Prostate gland (tissue), 2 donors: ENCODE results near the gene ADRA2B. TPM values are rescaled to one million over a fixed set of nuclear protein-coding genes. Genes with fewer than 3 reads are reported as not detected.

Experiments
- DNase-seq: peaks from one replicate; pipeline ENCODE4 v3.0.0-alpha.2; 2019; ENCODE audit warnings: low spot score
- H3K27ac ChIP-seq, 2 donors: fragments of 200-600 bp; sonication (generic); 2 replicates each; pipeline ENCODE4 v1.5.1; 2017 to 2019
- H3K27me3 ChIP-seq: fragments of 200-600 bp; sonication (generic); replicated peaks from 2 replicates; pipeline ENCODE4 v1.5.1; 2019; ENCODE audit not compliant: insufficient read depth
- H3K36me3 ChIP-seq, 2 donors: fragments of 200-600 bp; sonication (generic); 1 replicate in 1 of 2; 2 replicates in 1 of 2; pipeline versions ENCODE4 v1.5.1 to v1.8.1; 2017 to 2019
- H3K4me1 ChIP-seq: fragments of 200-600 bp; sonication (generic); replicated peaks from 2 replicates; pipeline ENCODE4 v1.5.1; 2019
- H3K4me3 ChIP-seq, 2 donors: fragments of 200-600 bp; sonication (generic); 2 replicates each; pipeline ENCODE4 v1.5.1; 2017 to 2019
- H3K9me3 ChIP-seq: fragments of 200-600 bp; sonication (generic); 2 replicates; pipeline ENCODE4 v1.5.1; 2017
- POLR2A ChIP-seq: fragments of 450-650 bp; IDR thresholded peaks from one replicate; pipeline ENCODE4 v1.6.1; 2016; ENCODE audit warnings: antibody characterized with exemption, mild to moderate bottlenecking
- POLR2AphosphoS5 ChIP-seq: sonication (generic); formaldehyde crosslinking; IDR thresholded peaks from one replicate; pipeline ENCODE4 v1.6.1; 2017; ENCODE audit warnings: antibody characterized with exemption
- WGBS: methylation state at CpG from one replicate; pipeline ENCODE4 v1.1.5; 2018; 5-methylcytosine and 5-hydroxymethylcytosine counted together
- intact Hi-C: fragments of 100-400 bp; cut with DNase I; formaldehyde crosslinking; loops from one replicate; pipeline ENCODE4 v1.14.2; 2022
- total RNA-seq, 2 donors: library from RNA; depleted of rRNA; stranded (reverse); fragments of >200 nt; gene quantifications; one replicate each; pipeline ENCODE4 v1.1.0, GENCODE V29; 2016
- TF ChIP-seq, protein P1 (sequence below), 4 experiments: fragments of 200-600 bp in 2 of 4; fragments of 450-650 bp in 2 of 4; sonication (generic) in 2 of 4; IDR thresholded peaks; 1 replicate in 3 of 4; 2 replicates in 1 of 4; pipeline ENCODE4 v1.5.1; 2016 to 2019; ENCODE audit warnings: antibody characterized with exemption in 4 of 4, mild to moderate bottlenecking in 2 of 4, moderate library complexity in 2 of 4

Gene ADRA2B
- total RNA-seq, 2 donors from 2014 or later, result 0.23 to 5.0 TPM

DNA sequence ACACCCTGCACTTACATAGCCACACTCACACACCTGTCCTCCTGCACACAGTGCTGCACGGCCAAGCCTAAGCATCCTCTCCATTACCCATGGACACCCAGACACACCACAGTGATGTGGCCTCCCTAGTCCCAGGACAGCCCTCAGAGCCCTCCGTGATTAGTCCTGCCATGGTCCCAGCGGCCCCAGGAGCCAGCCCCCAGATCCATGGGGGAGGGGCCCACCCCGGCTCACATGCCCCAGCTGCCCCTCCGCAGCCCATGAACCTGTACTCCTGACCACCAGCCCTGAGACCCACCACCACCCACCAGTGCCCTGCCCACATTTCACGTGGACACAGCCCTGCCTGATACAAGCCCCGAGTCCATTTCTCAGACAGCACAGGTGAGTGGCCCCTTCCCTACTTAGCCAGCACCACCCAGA lies 36.9 kb upstream of the ADRA2B start:
- no peak overlapping the region for H3K27ac ChIP-seq
- intact Hi-C loops, result no loop called here
- H3K4me1 ChIP-seq, result no peaks in the 10 kb centered on the region
- DNase-seq, result no peak
- no peaks in the 10 kb centered on the region for H3K27me3 ChIP-seq
- H3K36me3 ChIP-seq, result no peaks in the 10 kb centered on the region
- 92% methylated on average over 7 of the region's 7 CpGs for WGBS
- TF ChIP-seq POLR2A (no peak), POLR2AphosphoS5 (no peak)
- TF ChIP-seq, protein P1, sequence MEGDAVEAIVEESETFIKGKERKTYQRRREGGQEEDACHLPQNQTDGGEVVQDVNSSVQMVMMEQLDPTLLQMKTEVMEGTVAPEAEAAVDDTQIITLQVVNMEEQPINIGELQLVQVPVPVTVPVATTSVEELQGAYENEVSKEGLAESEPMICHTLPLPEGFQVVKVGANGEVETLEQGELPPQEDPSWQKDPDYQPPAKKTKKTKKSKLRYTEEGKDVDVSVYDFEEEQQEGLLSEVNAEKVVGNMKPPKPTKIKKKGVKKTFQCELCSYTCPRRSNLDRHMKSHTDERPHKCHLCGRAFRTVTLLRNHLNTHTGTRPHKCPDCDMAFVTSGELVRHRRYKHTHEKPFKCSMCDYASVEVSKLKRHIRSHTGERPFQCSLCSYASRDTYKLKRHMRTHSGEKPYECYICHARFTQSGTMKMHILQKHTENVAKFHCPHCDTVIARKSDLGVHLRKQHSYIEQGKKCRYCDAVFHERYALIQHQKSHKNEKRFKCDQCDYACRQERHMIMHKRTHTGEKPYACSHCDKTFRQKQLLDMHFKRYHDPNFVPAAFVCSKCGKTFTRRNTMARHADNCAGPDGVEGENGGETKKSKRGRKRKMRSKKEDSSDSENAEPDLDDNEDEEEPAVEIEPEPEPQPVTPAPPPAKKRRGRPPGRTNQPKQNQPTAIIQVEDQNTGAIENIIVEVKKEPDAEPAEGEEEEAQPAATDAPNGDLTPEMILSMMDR (IDR thresholded peaks at IDR 0.05), result no peak
- no peaks in the 10 kb centered on the region for H3K9me3 ChIP-seq
- no peak overlapping the region for H3K4me3 ChIP-seq

DNA sequence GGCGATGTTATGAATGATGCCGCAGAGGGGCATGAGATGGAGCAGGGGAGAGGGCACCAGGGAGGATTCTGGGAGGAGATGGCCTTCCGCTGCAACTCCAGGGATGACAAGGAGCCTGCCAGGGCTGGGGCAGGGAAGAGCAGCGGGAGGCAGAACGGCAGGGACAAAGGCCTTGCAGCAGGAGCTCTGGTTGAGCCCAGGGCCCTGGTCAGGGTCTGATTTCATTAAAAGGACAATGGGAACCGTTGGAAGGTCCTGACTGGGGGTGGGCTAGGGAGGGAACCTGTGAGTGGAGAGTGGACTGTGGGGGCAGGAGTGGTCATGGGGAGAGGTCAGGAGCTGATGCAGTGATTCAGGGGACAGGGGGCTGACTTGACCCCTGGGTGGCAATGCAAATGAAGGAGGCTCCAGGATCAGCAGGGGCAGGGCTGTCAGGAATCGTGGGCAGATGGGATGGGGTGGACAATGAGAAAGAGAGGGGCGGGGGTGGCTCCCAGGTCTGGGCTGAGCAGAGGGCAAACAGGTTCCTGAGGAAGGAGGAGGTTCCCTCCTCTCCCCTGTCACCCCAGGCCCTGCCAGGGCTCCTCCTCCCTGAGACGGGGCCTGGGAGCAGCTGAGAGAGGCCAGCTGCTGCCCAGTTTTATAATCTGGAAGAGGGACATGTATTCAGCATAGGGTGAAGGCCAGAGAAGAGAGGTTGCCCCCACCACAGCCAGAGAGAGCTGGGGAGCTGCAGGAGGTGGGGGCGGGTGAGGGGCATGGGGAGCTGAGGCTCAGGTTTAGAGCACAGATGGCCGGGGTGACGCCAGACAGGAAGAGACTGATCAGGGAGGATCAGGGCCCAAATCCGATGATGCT lies 36.2 kb upstream of the ADRA2B start:
- Histone ChIP-seq H3K4me3 (no peak overlapping the region), H3K4me1 (no peaks in the 10 kb centered on the region), H3K27me3 (no peaks in the 10 kb centered on the region), H3K36me3 (no peaks in the 10 kb centered on the region), H3K9me3 (no peaks in the 10 kb centered on the region), H3K27ac (no peak overlapping the region)
- TF ChIP-seq, protein P1 (IDR thresholded peaks at IDR 0.05), result no peak
- TF ChIP-seq POLR2AphosphoS5, result no peak
- no peak for TF ChIP-seq POLR2A
- WGBS, result 79% methylated on average over 13 of the region's 13 CpGs
- intact Hi-C loops, result no loop called here
- no peak for DNase-seq

DNA sequence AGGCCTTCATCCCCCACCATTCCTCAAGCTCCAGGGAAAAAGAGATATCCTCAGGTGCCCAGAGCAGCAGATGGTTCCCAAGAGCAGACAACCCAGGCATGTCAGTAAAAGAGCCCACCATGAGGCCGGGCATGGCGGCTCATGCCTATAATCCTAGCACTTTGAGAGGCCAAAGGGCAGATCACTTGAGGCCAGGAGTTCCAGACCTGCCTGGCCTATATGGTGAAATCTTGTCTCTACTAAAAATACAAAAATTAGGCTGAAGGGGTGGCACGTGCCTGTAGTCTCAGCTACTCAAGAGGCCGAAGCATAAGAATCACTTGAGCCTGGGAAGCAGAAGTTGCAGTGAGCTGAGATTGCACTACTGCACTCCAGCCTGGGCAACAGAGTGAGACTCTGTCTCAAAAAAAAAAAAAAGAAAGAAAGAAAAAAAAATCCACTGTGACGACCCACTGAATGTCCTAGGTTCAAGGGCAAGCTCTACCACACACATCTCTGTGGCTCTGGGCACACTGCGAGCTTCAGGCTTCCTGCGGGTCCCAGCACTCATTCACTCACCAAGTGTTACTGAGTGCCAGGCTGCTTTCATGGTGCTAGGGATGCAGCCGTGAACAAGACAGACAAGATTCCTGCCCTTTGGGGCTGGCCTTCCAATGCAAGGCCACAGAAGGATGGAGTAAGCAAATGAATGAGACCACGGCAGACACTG lies 35.4 kb upstream of the ADRA2B start:
- intact Hi-C loops, result no loop called here

GRCh38 chr2:96150791-96151594 lies 34.6 kb upstream of the ADRA2B start:
- Histone ChIP-seq H3K27ac (no peak overlapping the region), H3K4me1 (no peaks in the 10 kb centered on the region), H3K9me3 (no peaks in the 10 kb centered on the region), H3K36me3 (no peaks in the 10 kb centered on the region), H3K27me3 (no peaks in the 10 kb centered on the region), H3K4me3 (no peak overlapping the region)
- DNase-seq, result no peak
- TF ChIP-seq POLR2AphosphoS5, result no peak
- TF ChIP-seq, protein P1 (IDR thresholded peaks at IDR 0.05), result no peak
- no peak for TF ChIP-seq POLR2A
- intact Hi-C loops, result no loop called here
- 92% methylated on average over 14 of the region's 14 CpGs for WGBS

More for the DNA sequence above, 35.4 kb upstream of the ADRA2B start:
- no peak overlapping the region for H3K4me3 ChIP-seq
- 96% methylated on average over 9 of the region's 9 CpGs for WGBS
- H3K4me1 ChIP-seq, result no peaks in the 10 kb centered on the region
- no peaks in the 10 kb centered on the region for H3K9me3 ChIP-seq
- H3K27me3 ChIP-seq, result no peaks in the 10 kb centered on the region
- no peak for DNase-seq
- TF ChIP-seq POLR2A, result no peak
- no peak for TF ChIP-seq POLR2AphosphoS5
- TF ChIP-seq, protein P1 (IDR thresholded peaks at IDR 0.05), result no peak
- H3K36me3 ChIP-seq, result no peaks in the 10 kb centered on the region
- H3K27ac ChIP-seq, result no peak overlapping the region
